Activated naive CD4-positive, alpha-beta T cell treated with Interleukin-2 at 50 U/mL for 16 hours (primary cell): Measurements from ENCODE around the gene ZNF77.
"Not testable (repeated sequence)": the region's sequence is repeated elsewhere in the genome, so short reads cannot be mapped to it uniquely, and the experiment has no call there.

Source experiments
- DNase-seq: peaks from one replicate; pipeline ENCODE4 v3.0.0-alpha.2; 2020

ZNF77 gene

GRCh38 chr19:2944775-2945574 is at the start of gene ZNF77:
Gene ZNF77, minus strand, starts transcription at chr19:2944971. Its CDS starts 131 bp downstream, at chr19:2944840.
- peak; percentile 99 for DNase-seq

GRCh38 chr19:2993579-2993978 is 48.8 kb upstream of the ZNF77 start:
- no peak for DNase-seq

- no peak for DNase-seq
Measured at GRCh38 chr19:2992958-2993357, 48.2 kb upstream of the ZNF77 start.

- not testable (repeated sequence) for DNase-seq
Measured at GRCh38 chr19:2992333-2992732, 47.6 kb upstream of the ZNF77 start.

GRCh38 chr19:2989236-2989946 is 44.6 kb upstream of the ZNF77 start:
- DNase-seq = no peak

- DNase-seq = no peak
Measured at GRCh38 chr19:2988568-2988967, 43.8 kb upstream of the ZNF77 start.

GRCh38 chr19:2987797-2988196 is 43.0 kb upstream of the ZNF77 start:
- no peak for DNase-seq

GRCh38 chr19:2986951-2987524 is 42.3 kb upstream of the ZNF77 start:
- DNase-seq = no peak

- DNase-seq = no peak
Measured at GRCh38 chr19:2984215-2984528, 39.4 kb upstream of the ZNF77 start.

- no peak for DNase-seq
Measured at GRCh38 chr19:2983351-2984214, 38.8 kb upstream of the ZNF77 start.

GRCh38 chr19:2982983-2983350 is 38.2 kb upstream of the ZNF77 start:
- DNase-seq = no peak

- no peak for DNase-seq
Measured at GRCh38 chr19:2982561-2982960, 37.8 kb upstream of the ZNF77 start.

GRCh38 chr19:2981898-2982297 is 37.1 kb upstream of the ZNF77 start:
- no peak for DNase-seq

- DNase-seq = no peak
Measured at GRCh38 chr19:2978772-2979171, 34.0 kb upstream of the ZNF77 start.

- DNase-seq = no peak
Measured at GRCh38 chr19:2978166-2978767, 33.5 kb upstream of the ZNF77 start.

GRCh38 chr19:2977746-2978138 is 33.0 kb upstream of the ZNF77 start:
- no peak for DNase-seq

- peak; percentile 94 for DNase-seq
Measured at GRCh38 chr19:2977001-2977745, 32.4 kb upstream of the ZNF77 start, which contains the start of gene TLE6. Gene TLE6, plus strand, starts transcription at chr19:2977564. Its CDS starts 670 bp downstream, at chr19:2978234.

GRCh38 chr19:2976609-2977000 is 31.8 kb upstream of the ZNF77 start:
- DNase-seq = no peak

GRCh38 chr19:2974342-2975041 is 29.7 kb upstream of the ZNF77 start:
- DNase-seq = no peak

GRCh38 chr19:2973229-2973628 is 28.5 kb upstream of the ZNF77 start:
- no peak for DNase-seq

- DNase-seq = no peak
Measured at GRCh38 chr19:2970201-2970835, 25.5 kb upstream of the ZNF77 start.
